Right lobe of liver (tissue), 4 donors: ENCODE data around the gene SH2B3.
"Not testable (repeated sequence)": the region's sequence is repeated elsewhere in the genome, so short reads cannot be mapped to it uniquely, and the experiment has no call there.

Experiments used
- CTCF ChIP-seq, 4 donors: fragments of 200-600 bp in 3 of 4; fragments of 450-650 bp in 1 of 4; IDR thresholded peaks; one replicate each; pipeline versions ENCODE4 v1.5.1 to v1.8.0; 2016 to 2022; ENCODE audit warnings: antibody characterized with exemption in 4 of 4, mild to moderate bottlenecking in 2 of 4
- POLR2A ChIP-seq: fragments of 450-650 bp; IDR thresholded peaks from one replicate; pipeline ENCODE4 v1.6.1; 2017; ENCODE audit warnings: antibody characterized with exemption, mild to moderate bottlenecking
- donor health status: DM: no; HTN: no; CAD: no.
- donor health status: DM: no; HTN: no; CAD: no.
- donor health status: DM: no; HTN: yes; CAD: no.

- TF ChIP-seq CTCF (IDR thresholded peaks at IDR 0.05); POLR2A: not testable (repeated sequence)
Observed at GRCh38 chr12:111396271-111396670, 9.5 kb upstream of the SH2B3 start.
